GM20000 (cell line): Measurements from ENCODE around the gene SCGB1A1.

ENCODE experiments used
- DNase-seq: peaks from one replicate; pipeline ENCODE4 v3.0.0; 2012; ENCODE audit warnings: low spot score
- CTCF ChIP-seq: IDR thresholded peaks from 2 replicates; pipeline ENCODE4 v1.5.1; 2012; ENCODE audit warnings: mild to moderate bottlenecking, control low read depth; ENCODE audit errors: extremely low read depth, missing control alignments

Gene SCGB1A1

DNA sequence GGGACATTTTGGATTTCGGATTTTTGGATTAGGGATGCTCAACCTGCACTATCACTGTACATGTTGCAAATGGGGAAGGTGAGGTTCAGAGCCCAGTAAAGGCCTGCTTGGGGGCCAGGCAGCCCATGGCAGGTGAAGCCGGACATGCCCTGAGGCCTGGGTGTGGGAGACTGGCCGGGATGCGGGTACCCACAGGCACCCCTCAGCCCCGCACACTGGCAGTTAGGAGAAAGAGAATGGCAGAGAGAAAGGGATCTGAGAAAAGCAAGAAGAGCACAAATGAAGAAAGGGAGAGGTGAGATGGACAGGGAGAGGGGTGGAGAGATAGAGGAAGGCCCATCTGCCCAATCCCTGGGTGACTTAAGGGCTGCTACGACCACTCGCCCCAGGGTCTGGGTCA is 52.8 kb downstream of the SCGB1A1 start:
- no peak for TF ChIP-seq CTCF
- DNase-seq = no peak

DNA sequence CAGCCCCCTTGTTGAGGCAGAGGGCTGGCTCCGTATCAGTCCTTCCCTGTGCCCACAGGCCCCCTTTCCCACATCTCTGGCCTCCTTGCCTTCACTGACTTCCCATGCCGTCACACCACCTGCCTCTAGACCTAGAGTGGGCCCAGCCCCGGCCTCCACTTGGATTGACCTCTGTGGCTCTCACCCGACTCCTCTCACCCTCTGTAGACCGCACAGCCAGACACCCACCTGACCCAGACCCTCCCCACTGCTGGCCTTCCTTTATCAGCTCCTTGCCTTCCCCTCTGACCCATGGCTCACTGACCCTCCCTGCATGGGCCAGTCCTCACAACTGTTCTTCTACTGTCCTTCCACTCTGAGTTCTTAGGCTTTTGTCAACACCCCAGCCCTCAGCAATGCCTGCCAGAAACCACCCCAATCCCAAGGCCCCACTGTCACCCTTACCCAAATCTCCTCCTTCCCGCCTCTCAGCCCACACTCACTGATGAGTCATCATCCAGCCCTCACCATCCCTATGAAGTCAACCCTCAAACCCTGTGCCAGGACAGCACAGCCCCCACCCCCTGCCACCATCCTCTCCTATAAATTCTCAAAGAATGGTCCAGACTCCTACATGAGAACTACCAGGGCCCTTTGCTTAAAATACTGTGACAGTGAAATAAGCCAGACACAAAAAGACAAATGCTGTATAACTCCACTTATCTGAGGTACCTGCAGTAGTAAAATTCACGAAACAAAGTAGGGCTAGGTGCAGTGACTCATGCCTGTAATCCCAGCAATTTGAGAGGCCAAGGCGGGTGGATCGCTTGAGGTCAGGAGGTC is 53.4 kb downstream of the SCGB1A1 start:
- no peak for DNase-seq
- no peak for TF ChIP-seq CTCF
